Epidermal melanocyte (primary cell): Measurements from ENCODE around the gene DAPK1.
"Not testable (repeated sequence)": the region's sequence is repeated elsewhere in the genome, so short reads cannot be mapped to it uniquely, and the experiment has no call there.

Experiments
- DNase-seq: peaks from one replicate; pipeline ENCODE4 v3.0.0; 2011; ENCODE audit warnings: low spot score; ENCODE audit not compliant: insufficient read length

Gene DAPK1

DNA sequence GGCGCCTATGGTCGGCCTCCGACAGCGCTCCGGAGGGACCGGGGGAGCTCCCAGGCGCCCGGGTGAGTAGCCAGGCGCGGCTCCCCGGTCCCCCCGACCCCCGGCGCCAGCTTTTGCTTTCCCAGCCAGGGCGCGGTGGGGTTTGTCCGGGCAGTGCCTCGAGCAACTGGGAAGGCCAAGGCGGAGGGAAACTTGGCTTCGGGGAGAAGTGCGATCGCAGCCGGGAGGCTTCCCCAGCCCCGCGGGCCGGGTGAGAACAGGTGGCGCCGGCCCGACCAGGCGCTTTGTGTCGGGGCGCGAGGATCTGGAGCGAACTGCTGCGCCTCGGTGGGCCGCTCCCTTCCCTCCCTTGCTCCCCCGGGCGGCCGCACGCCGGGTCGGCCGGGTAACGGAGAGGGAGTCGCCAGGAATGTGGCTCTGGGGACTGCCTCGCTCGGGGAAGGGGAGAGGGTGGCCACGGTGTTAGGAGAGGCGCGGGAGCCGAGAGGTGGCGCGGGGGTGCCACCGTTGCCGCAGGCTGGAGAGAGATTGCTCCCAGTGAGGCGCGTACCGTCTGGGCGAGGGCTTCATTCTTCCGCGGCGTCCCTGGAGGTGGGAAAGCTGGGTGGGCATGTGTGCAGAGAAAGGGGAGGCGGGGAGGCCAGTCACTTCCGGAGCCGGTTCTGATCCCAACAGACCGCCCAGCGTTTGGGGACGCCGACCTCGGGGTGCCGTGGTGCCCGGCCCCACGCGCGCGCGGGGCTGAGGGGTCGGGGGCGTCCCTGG lies 561 bp downstream of the DAPK1 start:
- DNase-seq: peak; percentile 58

DNA sequence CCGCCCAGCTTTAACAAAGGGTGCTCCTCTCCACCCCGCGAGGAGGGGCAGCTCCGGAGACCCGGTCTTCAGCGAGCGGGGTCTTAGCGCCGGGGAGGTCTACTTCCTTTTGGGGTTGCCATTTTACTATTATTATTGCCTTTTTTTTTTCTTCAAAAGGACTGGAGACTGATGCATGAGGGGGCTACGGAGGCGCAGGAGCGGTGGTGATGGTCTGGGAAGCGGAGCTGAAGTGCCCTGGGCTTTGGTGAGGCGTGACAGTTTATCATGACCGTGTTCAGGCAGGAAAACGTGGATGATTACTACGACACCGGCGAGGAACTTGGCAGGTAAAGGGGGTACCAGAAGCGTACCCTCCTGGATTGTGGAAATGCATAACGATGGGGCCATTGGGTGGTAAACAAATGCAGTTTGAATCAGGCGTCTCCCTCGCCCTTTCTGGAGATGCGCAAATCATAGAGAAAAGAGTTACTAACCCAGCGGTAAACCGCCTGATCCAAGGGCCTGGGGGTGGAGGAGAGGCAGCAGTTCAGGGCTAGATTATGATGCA lies 1.2 kb downstream of the DAPK1 start:
- DNase-seq: no peak

- no peak for DNase-seq
These were observed 1.9 kb downstream of the DAPK1 start for GRCh38 chr9:87499424-87500017.

DNA sequence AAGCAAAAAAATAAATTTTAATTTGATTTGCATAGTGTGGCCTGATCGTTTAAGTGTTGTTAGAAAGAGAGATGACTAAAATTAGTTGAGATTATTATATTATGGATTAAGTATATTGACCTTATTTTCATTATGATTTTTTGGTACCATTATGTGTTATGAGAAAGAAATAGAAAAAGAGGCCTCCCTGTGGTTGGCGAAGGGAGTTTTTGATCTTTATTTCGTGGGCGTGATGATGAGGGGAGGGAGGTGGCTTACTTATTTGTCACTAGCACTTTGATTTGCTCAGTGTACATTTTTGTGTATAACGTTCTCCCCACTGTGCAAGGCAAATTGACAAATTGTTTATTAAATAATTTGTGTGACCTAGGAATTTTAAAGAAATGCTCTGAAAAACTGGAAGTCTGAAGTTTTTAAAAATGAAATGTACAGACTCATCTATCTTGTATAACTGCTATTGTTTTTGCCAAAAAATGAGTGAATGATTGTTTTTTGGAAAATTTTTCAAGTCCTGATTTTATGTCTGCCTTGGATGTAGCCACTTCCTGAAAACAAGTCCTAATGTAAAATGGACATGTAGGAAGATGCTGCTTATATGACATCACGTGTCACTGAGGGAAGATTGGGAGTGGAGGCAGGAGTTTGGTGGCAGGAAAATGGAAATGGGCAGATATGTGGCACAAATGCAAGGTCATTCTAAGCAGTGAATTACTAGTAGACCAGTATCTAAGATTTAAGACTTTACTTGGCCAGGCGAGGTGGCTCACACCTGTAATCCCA lies 3.0 kb downstream of the DAPK1 start:
- no peak for DNase-seq

GRCh38 chr9:87501271-87501656 lies 3.6 kb downstream of the DAPK1 start:
- not testable (repeated sequence) for DNase-seq

DNA sequence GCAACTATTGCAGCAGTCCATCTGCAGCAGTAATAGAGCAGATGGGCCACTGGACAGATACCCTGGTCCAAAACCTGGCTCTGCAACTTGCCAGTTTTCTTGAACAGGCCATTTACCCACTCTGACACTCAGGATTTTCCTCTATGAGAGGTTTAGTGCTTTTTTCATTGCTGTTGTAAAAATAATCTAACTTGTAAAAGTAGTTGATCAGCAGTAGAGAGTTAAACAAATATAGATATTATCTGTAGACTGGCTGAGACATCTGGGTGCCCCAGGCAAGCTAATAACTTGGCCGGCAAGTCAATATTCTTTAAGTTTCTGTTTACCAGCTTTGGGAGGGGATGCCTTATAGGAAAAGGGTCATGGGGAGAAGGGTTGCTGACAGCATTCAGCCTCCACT lies 4.1 kb downstream of the DAPK1 start:
- DNase-seq: no peak

GRCh38 chr9:87502391-87503221 lies 4.9 kb downstream of the DAPK1 start:
- no peak for DNase-seq

- DNase-seq: no peak
These were observed 5.8 kb downstream of the DAPK1 start for GRCh38 chr9:87503430-87503829.

GRCh38 chr9:87503927-87504326 lies 6.3 kb downstream of the DAPK1 start:
- no peak for DNase-seq

GRCh38 chr9:87504938-87505337 lies 7.3 kb downstream of the DAPK1 start:
- no peak for DNase-seq

GRCh38 chr9:87505869-87506678 lies 8.4 kb downstream of the DAPK1 start:
- DNase-seq: no peak

- no peak for DNase-seq
These were observed 9.9 kb downstream of the DAPK1 start for GRCh38 chr9:87507576-87507975.

- DNase-seq: no peak
These were observed 12.6 kb downstream of the DAPK1 start for GRCh38 chr9:87510252-87510683.

- peak; percentile 74 for DNase-seq
These were observed 14.6 kb downstream of the DAPK1 start for GRCh38 chr9:87512311-87512710.

- DNase-seq: no peak
These were observed 15.5 kb downstream of the DAPK1 start for GRCh38 chr9:87513161-87513560.

DNA sequence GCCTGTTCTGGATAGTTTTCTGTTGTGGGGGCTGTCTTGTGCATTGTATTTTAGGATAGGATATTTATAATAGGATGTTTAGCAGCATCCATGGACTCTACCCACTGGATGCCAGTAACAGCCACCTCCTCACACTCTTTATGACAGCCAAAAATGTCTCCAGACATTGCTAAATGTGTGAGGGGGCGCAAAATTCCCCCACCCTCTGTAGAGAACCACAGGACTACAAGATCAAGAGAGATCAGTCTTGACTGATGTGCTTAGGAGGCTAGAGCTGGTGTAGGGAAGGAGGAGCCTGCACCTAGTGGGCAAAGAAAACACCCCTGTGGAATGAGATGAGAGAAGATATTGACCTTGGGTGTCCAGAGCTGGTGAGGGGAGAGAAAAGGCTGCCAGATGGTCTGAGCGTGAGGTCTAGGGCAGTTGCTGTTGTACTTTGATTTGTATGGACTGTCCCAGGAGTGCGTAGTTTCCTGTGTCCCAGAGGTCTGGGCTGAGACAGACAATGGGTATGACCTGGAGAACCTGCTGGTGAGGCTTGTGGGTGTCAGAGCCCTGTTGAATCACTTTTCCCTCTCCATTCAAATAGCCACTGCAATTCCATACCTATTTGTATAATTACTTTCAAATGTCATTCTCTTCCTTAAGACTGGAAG lies 16.3 kb downstream of the DAPK1 start:
- no peak for DNase-seq

- DNase-seq: peak; percentile 49
These were observed 17.3 kb downstream of the DAPK1 start for GRCh38 chr9:87515006-87515405.

DNA sequence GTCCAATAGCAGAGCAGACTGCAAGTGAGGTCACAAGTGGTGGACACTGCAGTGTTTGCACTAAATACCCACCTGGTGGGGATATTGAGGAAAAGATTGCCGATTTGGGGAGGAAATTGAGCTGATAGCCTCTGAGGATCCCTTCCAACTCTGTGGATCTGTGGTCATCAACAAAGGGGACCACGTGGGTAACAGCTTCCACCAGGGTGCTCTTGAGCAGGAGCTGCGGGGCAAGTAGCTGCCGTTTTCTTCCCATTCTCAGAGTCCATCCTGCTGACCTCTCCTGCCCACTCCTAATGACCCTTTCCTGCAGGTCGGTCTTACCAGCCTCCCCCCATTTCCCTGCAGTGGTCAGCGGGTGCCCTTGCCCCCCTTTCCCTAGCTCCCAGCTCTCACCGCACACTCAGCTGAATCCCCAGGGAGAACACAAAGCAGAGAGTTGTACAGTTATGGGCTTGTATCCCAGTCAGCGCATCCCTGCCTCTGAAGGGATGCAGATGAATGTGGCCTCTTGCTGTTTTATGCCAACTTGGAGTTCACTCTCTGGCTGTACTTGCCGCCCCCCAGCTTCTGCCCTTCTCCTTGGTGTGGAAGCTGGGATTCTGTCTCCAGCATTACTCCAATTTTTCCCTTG lies 18.0 kb downstream of the DAPK1 start:
- DNase-seq: no peak

- DNase-seq: no peak
These were observed 18.7 kb downstream of the DAPK1 start for GRCh38 chr9:87516222-87516925.
